Measurements from ENCODE around the gene ROR1.

DNA sequence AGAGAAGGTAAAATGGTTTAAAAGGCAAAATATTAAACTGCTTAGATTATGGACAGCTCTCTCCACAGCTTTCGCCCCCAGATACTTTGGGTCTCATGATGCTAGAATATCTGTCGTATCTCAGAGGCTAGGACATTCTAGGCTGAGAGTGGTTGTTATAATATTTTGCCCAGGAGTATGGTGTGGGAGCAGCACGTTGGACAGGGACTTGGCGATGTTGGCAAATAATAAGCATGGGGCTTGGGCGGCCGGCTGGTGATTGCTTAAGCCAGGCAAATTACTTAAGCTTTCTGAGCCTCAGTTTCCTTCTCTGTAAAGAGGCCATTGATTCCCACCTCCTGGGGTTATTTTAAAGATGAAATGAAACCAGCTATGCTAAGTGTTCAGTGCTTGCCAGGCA, 133.2 kb downstream of the ROR1 start:
- TF ChIP-seq, protein P1, sequence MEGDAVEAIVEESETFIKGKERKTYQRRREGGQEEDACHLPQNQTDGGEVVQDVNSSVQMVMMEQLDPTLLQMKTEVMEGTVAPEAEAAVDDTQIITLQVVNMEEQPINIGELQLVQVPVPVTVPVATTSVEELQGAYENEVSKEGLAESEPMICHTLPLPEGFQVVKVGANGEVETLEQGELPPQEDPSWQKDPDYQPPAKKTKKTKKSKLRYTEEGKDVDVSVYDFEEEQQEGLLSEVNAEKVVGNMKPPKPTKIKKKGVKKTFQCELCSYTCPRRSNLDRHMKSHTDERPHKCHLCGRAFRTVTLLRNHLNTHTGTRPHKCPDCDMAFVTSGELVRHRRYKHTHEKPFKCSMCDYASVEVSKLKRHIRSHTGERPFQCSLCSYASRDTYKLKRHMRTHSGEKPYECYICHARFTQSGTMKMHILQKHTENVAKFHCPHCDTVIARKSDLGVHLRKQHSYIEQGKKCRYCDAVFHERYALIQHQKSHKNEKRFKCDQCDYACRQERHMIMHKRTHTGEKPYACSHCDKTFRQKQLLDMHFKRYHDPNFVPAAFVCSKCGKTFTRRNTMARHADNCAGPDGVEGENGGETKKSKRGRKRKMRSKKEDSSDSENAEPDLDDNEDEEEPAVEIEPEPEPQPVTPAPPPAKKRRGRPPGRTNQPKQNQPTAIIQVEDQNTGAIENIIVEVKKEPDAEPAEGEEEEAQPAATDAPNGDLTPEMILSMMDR (IDR thresholded peaks at IDR 0.05; ENCODE audit: low read depth, low read length), result no peak
- TF ChIP-seq MYC (IDR thresholded peaks at IDR 0.05; ENCODE audit: low read depth, low read length) (no peak), POLR2A (IDR thresholded peaks at IDR 0.05; ENCODE audit: extremely low read depth, insufficient read length) (no peak)
